ENCODE data around the gene GDF2.
A peak's percentile ranks its signal among the peaks of the same experiment; 100 is the strongest.

The GDF2 gene

DNA sequence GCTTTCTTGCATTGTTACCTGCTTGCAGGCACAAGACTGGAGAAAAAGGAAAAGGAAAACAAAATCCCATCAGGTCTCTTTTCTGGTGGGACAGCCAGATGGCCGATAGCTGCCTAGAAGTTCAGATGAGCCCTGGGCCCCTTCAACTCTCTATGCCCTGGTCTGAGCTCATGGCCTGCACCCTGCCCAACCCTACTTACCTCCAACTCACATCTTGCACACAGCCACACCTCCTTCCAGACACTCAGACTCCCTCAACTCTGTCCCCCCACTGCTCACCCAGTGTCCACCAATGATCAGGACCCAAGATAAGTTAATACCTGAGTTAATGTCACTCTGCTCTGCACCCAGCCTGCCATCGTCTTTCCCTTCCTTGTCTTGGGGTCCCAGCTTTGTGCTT lies 36.8 kb downstream of the GDF2 start:
- TF ChIP-seq, protein P1, sequence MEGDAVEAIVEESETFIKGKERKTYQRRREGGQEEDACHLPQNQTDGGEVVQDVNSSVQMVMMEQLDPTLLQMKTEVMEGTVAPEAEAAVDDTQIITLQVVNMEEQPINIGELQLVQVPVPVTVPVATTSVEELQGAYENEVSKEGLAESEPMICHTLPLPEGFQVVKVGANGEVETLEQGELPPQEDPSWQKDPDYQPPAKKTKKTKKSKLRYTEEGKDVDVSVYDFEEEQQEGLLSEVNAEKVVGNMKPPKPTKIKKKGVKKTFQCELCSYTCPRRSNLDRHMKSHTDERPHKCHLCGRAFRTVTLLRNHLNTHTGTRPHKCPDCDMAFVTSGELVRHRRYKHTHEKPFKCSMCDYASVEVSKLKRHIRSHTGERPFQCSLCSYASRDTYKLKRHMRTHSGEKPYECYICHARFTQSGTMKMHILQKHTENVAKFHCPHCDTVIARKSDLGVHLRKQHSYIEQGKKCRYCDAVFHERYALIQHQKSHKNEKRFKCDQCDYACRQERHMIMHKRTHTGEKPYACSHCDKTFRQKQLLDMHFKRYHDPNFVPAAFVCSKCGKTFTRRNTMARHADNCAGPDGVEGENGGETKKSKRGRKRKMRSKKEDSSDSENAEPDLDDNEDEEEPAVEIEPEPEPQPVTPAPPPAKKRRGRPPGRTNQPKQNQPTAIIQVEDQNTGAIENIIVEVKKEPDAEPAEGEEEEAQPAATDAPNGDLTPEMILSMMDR (IDR thresholded peaks at IDR 0.05; ENCODE audit: low read depth, low read length) = no peak
- no peak overlapping the region for H3K4me3 ChIP-seq (ENCODE audit: low read depth, low read length)

- no peak overlapping the region for H3K4me3 ChIP-seq (ENCODE audit: low read depth, low read length)
- TF ChIP-seq, protein P1 (IDR thresholded peaks at IDR 0.05; ENCODE audit: low read depth, low read length) = no peak
Observed at GRCh38 chr10:47359626-47360418, 37.6 kb downstream of the GDF2 start.

GRCh38 chr10:47360419-47361040 lies 38.3 kb downstream of the GDF2 start:
- TF ChIP-seq, protein P1 (IDR thresholded peaks at IDR 0.05; ENCODE audit: low read depth, low read length) = no peak
- no peak overlapping the region for H3K4me3 ChIP-seq (ENCODE audit: low read depth, low read length)

DNA sequence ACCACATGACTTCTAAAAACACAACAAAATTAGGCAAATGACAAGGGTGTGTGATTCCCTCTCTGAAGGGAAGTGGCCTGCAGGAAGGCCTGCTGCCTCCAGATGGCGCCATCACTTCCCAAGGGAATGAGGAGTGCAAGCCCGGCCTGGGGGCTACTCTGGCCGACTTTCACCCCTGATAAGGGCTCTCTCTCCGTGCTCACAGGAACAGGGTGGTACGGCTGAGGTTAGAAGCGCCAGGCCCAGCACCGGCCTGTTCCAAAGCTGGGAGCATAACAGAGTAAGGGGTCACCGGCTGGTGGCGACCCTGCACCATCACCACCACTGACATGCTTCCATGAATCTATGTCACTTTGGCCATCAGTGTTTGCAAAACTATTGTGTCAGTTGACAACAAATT lies 39.0 kb downstream of the GDF2 start:
- no peak overlapping the region for H3K4me3 ChIP-seq (ENCODE audit: low read depth, low read length)
- TF ChIP-seq, protein P1 (IDR thresholded peaks at IDR 0.05; ENCODE audit: low read depth, low read length) = peak; percentile 90

DNA sequence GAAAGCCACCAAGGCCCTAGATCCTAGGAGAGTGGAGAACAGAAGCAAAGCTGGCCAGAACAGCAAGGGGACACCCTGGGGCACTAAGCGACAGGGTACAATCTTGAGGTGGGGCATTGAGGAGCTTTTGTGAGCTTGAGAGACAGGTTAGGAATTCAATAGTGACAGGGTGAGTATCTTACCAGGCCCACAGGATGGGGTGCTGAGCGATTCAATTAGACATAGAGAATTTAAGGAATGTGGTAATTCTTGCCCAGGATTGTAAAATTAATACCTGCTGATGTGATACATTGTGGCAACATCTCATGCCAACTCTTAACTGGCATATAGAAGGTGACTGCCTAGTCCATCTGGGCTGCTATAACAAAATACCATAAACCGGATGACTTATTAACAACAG lies 39.9 kb downstream of the GDF2 start:
- TF ChIP-seq, protein P1 (IDR thresholded peaks at IDR 0.05; ENCODE audit: low read depth, low read length) = no peak
- H3K4me3 ChIP-seq (ENCODE audit: low read depth, low read length) = no peak overlapping the region

DNA sequence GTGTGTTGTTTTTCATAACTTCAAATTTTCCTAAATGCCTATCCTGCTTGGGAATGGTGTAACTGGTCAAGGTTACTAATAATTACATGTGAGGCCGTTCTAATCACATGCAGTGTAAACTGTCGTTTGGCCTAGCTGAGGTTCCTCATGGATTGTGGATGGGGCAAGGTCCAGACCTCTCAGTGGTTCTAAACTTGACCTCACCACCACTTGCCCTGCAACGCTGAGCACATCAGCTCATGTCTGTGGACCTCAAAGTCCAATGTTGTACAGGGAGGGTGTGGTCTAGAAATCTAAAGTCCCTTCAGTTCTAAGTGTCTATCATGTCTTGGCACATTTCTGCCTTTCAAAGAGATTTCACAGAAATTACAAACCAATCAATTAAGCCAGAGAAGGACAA lies 41.5 kb downstream of the GDF2 start:
- TF ChIP-seq, protein P1 (IDR thresholded peaks at IDR 0.05; ENCODE audit: low read depth, low read length) = no peak
- no peak overlapping the region for H3K4me3 ChIP-seq (ENCODE audit: low read depth, low read length)

GRCh38 chr10:47364366-47364765 lies 42.1 kb downstream of the GDF2 start:
- TF ChIP-seq, protein P1 (IDR thresholded peaks at IDR 0.05; ENCODE audit: low read depth, low read length) = no peak
- no peak overlapping the region for H3K4me3 ChIP-seq (ENCODE audit: low read depth, low read length)

Data from WI38 (cell line).